K562 (cell line): ENCODE measurements around the gene YIPF2. TPM values are rescaled to one million over a fixed set of nuclear protein-coding genes. Genes with fewer than 3 reads are reported as not detected.

Experiments used
- BDP1 ChIP-seq: IDR thresholded peaks from 3 replicates; pipeline ENCODE4 v1.6.1; 2011; ENCODE audit not compliant: insufficient read length, insufficient read depth
- LCOR ChIP-seq: sonication (generic); formaldehyde crosslinking; IDR thresholded peaks from 2 replicates; pipeline ENCODE4 v1.8.0; 2022; ENCODE audit warnings: mild to moderate bottlenecking, missing genetic modification reagents
- MCM5 ChIP-seq: fragments of 450-650 bp; IDR thresholded peaks from 2 replicates; pipeline ENCODE4 v1.6.1; 2016; ENCODE audit warnings: low read depth
- TEAD1 ChIP-seq, 2 experiments: fragments of 450-650 bp in 1 of 2; sonication (generic) in 1 of 2; formaldehyde crosslinking; IDR thresholded peaks; 2 replicates each; pipeline versions ENCODE4 v1.4.0 to v1.8.0; 2020 to 2022; ENCODE audit warnings: mild to moderate bottlenecking in 2 of 2, missing genetic modification reagents in 1 of 2
- polyA plus RNA-seq, 8 experiments: library from polyadenylated mRNA; depleted of rRNA in 4 of 8; stranded (reverse) in 5 of 8; unstranded in 3 of 8; fragments of >200 nt; fragmentation: Nextera tagmentation in 2 of 8; fragmentation: Illumina TruSeq in 1 of 8; extraction: Ambion mirVana in 2 of 8; extraction: Trizol in 1 of 8; gene quantifications; 2 replicates each; pipeline versions ENCODE4 v1.2.1 to v1.2.3, GENCODE V29; 2011 to 2014; ENCODE audit warnings: inconsistent platforms in 1 of 8, missing spikeins in 1 of 8
- total RNA-seq, 7 experiments: library from RNA; depleted of rRNA in 6 of 7; stranded (reverse); fragments of >200 nt in 6 of 7; fragmentation: Illumina TruSeq in 2 of 7; extraction: Trizol in 2 of 7; gene quantifications; 2 replicates each; pipeline versions ENCODE4 v1.2.1 to v1.2.3, GENCODE V29; 2011 to 2021; ENCODE audit warnings: low replicate concordance in 1 of 7
- TF ChIP-seq, protein P1 (sequence below): sonication (generic); formaldehyde crosslinking; IDR thresholded peaks from 2 replicates; pipeline ENCODE4 v1.8.1; 2022; ENCODE audit warnings: missing genetic modification reagents
- TF ChIP-seq, protein P2 (sequence below): fragments of 450-650 bp; IDR thresholded peaks from 2 replicates; pipeline ENCODE4 v1.7.0; 2016; ENCODE audit warnings: borderline replicate concordance
- TF ChIP-seq, protein P3 (sequence below): IDR thresholded peaks from 2 replicates; pipeline ENCODE4 v1.6.1; 2012; ENCODE audit warnings: low read depth, low read length, improper control_type of control experiment, borderline replicate concordance

YIPF2 gene
- total and polyA plus RNA-seq, 9 of the 15 experiments (the other 6 are each of a cell fraction or from before 2014, with no cell fraction given): 1.3 to 65.2 (median 31.6) TPM

DNA sequence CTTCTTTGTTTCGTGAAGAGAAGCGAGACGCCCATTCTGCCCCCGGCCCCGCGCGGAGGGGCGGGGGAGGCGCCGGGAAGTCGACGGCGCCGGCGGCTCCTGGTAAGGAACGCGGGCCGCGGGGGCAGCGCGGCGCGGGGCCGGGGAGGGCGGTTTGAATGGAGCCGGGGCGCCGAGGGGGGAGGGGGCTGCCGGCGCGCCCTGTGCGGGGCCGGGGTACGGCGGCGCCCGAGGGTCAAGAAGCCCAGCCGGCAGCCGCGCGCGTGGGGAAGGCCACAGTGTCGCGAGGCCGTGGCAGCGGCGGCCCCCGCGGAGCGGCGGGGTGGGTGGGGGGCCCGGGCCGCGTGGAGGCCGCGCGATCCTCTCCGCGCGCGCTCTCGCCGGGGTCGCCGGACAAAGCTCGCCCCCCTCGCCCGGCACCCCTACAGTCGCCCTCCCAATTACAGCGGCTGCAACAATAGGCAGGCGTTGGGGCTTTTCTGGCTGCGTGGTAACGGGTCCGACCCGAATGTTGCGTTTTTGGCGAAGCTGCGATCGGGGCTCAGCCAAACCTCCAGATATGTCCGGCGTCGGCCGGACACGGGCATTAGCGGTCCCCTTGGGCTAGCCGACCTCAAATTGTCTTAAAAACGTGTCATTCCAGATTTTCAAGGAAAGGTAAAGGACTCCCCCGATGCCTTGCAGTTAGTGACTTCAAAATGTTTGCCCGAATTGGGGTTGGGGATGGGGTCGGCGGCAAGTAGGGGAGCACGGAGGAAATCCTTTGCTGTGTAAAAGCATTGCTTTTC lies 32.8 kb upstream of the YIPF2 start (continued):
- TF ChIP-seq, protein P1, sequence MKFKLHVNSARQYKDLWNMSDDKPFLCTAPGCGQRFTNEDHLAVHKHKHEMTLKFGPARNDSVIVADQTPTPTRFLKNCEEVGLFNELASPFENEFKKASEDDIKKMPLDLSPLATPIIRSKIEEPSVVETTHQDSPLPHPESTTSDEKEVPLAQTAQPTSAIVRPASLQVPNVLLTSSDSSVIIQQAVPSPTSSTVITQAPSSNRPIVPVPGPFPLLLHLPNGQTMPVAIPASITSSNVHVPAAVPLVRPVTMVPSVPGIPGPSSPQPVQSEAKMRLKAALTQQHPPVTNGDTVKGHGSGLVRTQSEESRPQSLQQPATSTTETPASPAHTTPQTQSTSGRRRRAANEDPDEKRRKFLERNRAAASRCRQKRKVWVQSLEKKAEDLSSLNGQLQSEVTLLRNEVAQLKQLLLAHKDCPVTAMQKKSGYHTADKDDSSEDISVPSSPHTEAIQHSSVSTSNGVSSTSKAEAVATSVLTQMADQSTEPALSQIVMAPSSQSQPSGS (CRISPR knock-in tag): no peak; the same call in 1 of the 2 replicates
- TF ChIP-seq, protein P2, sequence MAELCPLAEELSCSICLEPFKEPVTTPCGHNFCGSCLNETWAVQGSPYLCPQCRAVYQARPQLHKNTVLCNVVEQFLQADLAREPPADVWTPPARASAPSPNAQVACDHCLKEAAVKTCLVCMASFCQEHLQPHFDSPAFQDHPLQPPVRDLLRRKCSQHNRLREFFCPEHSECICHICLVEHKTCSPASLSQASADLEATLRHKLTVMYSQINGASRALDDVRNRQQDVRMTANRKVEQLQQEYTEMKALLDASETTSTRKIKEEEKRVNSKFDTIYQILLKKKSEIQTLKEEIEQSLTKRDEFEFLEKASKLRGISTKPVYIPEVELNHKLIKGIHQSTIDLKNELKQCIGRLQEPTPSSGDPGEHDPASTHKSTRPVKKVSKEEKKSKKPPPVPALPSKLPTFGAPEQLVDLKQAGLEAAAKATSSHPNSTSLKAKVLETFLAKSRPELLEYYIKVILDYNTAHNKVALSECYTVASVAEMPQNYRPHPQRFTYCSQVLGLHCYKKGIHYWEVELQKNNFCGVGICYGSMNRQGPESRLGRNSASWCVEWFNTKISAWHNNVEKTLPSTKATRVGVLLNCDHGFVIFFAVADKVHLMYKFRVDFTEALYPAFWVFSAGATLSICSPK: no peak
- TF ChIP-seq TEAD1 (CRISPR knock-in tag; IDR thresholded peaks at IDR 0.05) (peak in 1 of 2 experiments; percentile 54; a peak in 1 of 4 replicates), MCM5 (no peak), LCOR (CRISPR knock-in tag) (no peak), BDP1 (no peak)
- TF ChIP-seq, protein P3, sequence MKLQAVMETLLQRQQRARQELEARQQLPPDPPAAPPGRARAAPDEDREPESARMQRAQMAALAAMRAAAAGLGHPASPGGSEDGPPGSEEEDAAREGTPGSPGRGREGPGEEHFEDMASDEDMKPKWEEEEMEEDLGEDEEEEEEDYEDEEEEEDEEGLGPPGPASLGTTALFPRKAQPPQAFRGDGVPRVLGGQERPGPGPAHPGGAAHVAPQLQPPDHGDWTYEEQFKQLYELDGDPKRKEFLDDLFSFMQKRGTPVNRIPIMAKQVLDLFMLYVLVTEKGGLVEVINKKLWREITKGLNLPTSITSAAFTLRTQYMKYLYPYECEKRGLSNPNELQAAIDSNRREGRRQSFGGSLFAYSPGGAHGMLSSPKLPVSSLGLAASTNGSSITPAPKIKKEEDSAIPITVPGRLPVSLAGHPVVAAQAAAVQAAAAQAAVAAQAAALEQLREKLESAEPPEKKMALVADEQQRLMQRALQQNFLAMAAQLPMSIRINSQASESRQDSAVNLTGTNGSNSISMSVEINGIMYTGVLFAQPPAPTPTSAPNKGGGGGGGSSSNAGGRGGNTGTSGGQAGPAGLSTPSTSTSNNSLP: no peak
